ENCODE data around the gene MYH15.

DNA sequence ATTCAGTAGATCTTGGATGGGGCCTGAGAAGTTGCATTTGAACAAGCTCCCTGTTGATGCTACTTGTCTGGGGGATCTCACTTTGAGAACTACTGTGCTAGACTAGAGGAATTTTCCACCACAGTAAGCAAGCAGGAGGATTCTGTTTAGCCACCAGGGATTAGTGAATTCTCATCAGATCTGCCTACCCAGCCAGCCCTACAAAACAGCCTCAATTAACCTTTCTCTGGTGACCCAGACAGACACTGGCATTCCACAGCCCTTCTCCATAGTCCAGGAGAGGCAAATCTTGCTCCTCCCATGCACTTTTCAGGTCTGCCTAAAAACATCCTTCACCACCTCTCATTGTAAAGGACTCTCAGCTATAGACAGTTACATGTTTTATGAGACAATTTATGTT, 16.7 kb upstream of the MYH15 start:
- no peak for TF ChIP-seq GATA2 (IDR thresholded peaks at IDR 0.05; ENCODE audit: low read depth, low read length)
- TF ChIP-seq GATA3 (IDR thresholded peaks at IDR 0.05; ENCODE audit: low read depth, low read length): no peak
